Dermis microvascular lymphatic vessel endothelial cell (primary cell): ENCODE data around the gene RASSF3. TPM values are rescaled to one million over a fixed set of nuclear protein-coding genes. Genes with fewer than 3 reads are reported as not detected.
A peak's percentile ranks its signal among the peaks of the same experiment; 100 is the strongest.
"Not testable (repeated sequence)": the region's sequence is repeated elsewhere in the genome, so short reads cannot be mapped to it uniquely, and the experiment has no call there.

Source experiments
- DNase-seq, 2 donors: peaks; one replicate each; pipeline versions ENCODE4 v3.0.0 to v3.0.0-alpha.2; 2010; ENCODE audit warnings: low read depth in 2 of 2
- total RNA-seq: library from RNA; depleted of rRNA; stranded (reverse); fragments of >200 nt; gene quantifications from 2 replicates; pipeline ENCODE4 v1.2.1, GENCODE V29; 2014

The RASSF3 gene
- total RNA-seq, 1 donor from 2014 or later = 18.1 TPM

DNA sequence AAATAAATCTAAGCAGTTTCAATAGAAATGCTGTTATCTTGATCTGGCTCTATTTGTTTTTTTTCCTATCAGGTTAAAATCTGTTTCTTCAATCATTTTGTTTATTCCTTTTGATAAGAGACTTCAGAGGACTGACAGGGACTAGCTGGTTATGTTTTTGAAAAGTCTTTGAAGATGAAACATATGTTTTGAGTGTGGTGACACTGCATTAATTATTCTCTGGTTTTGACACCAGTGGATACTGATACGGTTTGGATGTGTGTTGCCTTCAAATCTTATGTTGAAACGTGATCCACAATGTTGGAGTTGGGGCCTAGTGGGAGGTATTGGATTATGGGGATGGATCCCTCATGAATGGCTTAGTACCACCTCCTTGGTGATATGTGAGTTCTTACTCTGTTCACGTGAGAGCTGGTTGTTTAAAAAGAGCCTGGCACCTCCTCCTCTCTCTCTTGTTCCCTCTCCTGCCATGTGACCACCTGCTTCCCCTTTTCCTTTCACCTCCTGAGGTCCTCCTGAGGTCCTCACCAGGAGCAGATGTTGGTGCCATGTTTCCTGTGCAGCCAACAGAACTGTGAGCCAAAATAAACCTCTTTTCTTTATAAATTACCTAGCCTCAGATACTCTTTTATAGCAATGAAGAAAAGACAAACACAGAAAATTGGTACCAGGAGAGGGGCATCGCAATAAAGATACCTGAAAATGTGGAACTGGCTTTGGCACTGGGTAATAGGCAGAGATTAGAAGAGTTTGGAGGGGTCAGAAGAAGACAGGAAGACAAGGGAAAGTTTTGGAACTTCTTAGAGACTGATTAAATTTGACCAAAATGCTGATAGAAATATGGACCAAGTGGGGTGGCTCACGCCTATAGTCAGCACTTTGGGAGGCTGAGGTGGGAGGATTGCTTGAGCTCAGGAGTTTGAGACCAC, 23.0 kb downstream of the RASSF3 start:
- peak in 1 of 2 donors; percentile 16 for DNase-seq

DNA sequence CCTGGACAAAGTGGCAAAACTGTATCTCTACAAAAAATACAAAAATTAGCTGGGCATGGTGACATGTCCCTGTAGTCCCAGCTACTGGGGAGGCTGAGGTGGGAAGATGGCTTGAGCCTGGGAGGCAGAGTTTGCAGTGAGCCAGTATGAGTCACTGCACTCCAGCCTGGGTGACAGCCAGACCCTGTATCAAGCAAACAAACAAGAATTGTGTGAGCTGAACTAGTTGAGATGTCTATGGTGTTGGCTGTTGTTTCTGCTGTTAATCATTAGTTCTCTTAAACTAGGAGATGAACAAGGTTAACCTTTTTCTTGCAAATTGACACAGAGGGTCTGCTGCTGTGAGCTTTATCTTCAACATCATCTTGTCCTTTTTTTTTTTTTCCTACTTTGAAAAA, 23.6 kb downstream of the RASSF3 start:
- peak in 1 of 2 donors; percentile 83 for DNase-seq

DNA sequence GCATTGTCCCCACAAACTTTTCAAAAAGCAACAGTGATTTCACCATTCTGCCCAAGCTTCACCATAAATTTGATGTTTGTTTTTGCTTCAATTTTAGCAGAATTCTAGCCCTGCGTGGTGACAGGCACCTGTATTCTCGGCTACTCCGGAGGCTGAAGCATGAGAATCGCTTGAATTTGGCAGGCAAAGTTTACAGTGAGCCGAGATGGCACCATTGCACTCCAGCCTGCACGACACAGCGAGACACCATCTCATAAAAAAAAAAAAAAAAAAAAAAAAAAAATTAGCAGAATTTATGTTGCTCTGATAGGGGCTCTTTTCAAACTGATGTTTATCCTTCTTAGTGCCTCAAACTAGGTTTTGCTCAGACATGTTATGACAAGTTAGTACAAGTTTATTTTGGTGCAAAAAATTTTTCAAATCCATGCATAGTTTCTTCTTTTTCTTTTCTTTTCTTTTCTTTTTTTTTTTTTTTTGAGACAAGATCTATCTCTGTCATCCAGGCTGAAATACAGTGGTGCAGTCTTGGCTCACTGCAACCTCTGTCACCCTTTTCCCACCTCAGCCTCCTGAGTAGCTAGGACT, 24.3 kb downstream of the RASSF3 start:
- DNase-seq = no peak

DNA sequence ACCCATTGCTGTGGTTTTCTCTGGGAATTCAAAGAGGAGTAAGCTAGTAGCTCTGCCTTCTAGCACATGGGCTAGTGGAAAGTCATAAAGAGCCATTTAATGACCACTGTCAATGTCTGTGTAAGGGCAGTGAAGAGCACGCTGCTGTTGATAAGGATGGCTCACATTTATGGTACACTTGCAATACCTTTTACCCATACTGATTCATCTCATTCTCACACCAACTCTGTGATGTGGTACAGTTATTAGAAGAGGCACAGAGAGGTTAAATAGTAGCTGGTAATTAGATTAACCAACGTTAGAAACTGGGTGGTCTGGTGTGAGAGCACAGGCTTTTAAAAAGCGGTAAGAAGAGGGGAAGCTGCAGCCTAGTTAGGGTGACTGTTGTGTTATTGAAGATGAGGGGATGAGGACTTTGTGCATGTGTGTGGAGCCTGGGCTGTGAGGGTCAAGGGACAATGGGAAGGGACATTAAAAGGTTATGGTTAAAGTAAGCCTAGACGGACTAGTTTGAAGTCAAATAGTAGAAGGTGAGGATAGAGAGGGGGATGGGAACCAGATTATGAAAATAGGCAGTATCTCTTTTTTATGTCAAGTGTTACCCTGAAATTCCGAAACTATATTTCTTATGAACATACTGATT, 25.2 kb downstream of the RASSF3 start:
- no peak for DNase-seq

DNA sequence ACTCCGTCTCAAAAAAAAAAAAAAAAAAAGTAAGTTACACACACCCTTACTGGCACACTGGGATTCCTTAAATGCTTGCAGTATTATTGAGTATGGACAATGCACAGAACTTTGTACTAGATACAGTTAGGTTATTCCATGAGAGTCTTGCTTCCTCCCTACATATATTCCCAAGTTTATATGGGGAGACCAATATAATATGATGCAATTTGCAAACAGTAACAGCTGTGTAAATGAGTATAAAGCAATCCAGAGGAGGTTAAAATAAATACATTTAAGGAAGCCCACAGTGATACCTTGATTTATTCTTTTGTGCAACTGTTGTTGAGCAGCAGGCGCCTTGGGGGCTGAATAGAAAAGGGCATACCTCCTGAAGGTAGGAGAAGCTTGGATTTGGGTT, 26.6 kb downstream of the RASSF3 start:
- DNase-seq = no peak

DNA sequence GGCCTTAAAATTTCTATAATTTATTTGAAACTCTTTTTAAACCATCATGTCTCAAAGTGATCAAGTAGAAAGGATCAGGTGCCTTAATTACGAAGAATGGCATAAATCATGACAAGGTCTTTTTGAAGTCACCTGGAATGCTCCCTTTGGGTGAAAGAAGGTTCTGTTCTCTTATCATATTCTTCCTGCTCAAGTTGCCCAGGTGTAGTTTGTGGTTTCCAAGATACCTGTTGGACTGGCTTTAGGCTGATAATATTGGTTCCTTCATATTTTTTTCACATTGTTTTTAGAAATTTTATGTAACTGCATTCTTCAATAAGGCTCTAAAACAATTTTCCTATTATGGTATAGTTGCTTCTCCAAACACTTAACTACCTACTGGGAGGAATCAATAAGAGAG, 29.2 kb downstream of the RASSF3 start:
- DNase-seq = no peak

DNA sequence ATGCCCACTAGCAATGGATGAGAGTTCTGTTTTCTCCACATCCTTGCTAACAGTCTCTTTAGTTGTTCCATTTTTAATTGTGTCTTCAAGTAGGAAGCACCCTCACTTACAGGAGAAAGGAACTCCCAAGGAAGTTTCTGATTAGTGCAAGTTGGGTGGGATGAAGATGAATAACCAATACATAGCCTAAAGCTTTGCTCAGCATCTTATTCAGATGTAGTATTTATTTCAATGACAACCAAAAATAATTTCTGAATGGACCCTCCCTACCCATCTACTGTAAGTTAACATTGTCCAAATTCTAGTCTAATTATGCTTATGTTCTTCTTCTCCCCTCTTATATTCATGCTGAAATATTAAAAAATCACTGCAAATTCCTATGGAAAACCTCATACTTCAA, 36.0 kb downstream of the RASSF3 start:
- no peak for DNase-seq

DNA sequence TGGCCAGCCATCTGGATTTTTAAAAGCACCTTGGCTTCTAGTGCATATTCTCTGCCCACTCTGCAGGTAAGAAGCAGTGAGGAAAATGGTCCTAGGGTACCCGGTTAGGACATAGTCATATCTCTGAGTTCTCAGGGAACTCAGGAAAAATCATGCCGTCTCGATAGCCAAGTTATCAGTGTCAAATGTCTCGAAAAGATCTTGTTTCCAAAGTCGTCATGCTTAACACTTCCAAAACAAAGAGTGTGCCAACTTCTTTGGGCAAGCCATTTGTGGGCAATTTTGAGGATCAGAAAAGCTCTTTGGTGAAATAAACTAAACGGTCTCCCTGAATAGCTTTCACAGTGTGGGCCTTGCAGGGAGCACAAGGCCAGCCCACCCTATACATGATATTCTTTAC, 39.2 kb downstream of the RASSF3 start:
- DNase-seq = no peak

DNA sequence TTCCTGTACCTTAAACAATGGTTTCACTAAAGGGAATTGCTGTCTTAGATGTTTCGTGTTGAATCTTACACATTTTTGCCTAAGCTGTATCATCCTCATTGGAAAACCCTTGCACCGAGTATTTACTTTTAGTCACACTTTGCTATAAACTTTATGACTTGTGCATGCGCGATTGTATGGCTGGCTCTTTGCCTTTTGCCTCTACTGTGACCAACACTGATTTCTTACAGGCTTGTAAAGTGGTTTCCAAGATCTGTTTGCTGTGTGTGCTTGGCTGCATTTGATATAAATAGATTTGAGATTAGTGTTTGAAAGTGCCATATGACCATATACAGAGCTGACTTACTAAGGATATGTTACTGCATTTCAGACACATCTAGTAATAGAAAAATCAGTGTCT, 40.5 kb downstream of the RASSF3 start:
- DNase-seq = no peak

DNA sequence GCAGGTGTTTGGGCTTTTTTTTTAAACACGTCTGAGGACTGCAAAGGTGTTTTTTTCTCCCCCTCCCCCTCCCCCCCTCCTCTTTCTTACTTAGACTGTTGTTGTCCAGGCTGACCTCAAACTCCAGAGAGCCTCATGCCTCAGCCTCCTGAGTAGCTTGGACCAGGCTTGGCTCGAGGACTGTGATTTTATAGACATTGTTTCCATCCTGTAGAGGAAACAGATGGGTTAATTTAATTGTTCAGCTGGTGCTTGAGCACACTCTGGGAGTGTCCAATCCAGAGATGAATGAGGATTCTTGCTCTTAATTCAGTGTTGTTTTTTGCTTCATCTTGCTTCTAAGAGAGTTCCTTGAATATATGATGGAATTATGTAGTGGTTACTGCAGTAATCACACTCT, 42.1 kb downstream of the RASSF3 start:
- DNase-seq = peak in 1 of 2 donors; percentile 74

DNA sequence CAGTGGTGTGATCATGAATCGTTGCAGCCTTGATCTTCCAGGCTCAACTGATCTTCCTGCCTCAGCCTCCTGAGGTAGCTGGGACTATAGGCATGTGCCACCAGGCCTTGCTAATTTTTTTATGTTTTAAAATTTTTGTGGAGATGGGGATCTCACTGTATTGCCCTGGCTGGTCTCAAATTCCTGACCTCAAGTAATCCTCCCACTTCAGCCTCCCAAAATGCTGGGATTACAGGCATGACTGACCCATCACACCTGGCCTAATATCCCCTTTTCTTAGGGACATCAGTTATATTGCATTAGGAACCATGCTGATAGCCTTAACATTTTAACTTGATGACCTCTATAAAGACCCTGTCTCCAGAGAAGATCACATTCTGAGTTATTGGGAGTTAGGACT, 42.8 kb downstream of the RASSF3 start:
- no peak for DNase-seq

DNA sequence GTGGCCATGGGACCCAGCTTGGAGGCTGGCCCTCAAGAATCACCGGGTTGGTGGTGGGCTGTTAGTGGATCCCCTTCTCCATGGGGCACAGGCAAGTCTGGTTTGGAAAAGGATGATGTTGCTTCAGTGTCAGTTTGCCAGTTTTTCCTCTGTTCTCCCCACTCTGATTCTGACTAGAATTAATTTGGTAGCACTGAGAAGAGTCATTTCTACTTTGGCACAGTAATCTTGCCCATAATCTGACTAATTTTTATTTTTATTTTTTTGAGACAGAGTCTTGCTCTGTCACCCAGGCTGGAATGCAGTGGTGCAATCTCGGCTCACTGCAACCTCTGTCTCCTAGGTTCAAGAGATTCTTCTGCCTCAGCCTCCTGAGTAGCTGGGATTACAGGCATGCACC, 43.6 kb downstream of the RASSF3 start:
- DNase-seq = not testable (repeated sequence)

DNA sequence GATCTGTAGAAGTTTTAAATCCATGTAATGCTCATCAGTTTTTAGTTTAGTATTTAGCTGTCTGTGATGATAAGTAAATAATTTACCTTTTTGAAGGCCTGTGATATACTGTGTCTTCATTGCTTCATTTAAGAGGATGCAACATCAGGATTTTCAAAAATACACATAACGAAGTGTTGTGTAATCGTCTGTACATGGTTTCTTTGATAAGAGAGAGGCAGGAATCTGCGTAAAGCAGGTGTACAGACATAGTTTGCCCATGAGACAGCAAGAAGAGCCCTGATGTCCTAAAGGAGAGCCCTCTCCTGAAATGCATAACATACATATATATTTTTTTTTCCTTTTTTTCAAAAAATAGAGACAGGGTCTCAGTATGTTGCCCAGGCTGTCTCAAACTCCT, 44.8 kb downstream of the RASSF3 start:
- no peak for DNase-seq

DNA sequence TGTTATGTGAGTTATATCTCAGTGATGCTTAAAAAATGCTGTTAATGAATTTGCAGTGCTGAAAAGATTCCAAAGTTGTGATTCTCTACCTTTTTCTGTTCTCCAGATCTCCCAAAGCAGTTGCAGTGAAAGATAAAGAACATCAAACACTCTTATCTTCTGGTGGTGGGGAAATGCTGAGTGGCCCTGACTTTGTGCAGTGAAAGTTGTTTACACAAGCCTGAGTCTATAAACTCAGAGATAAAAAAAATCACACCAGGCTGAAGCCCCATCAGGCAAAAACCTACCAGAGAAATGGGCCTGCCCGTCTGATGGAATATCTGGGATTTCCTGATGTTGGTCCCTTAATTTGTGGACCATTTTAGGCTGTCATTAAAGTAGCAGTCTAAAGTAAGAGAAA, 46.1 kb downstream of the RASSF3 start:
- no peak for DNase-seq

DNA sequence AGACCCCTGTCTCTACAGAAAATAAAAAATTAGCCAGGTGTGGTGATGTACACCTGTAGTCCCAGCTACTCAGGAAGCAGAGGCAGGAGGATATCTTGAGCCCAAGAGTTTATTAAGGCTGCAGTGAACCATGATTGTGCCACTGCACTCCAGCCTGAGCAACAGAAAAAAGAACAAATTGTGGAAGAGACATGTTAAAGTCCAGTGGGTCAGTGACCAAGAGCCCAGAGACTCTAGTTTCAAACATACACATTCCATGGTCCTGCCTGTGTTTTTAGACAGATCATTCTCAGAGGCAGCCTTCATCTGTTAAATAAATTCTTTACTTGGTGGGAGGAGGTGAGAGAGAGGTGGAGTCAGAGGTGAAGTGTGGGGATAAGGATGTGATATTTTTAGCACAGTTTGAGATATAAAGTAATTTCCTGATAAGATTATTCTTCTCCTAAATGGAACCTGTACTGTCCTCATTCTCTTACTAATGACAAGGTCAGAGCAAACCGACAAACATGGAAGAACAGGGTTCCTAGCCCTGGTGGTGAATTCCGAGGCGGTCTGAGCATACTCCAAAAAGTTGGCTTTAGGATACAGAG, 48.7 kb downstream of the RASSF3 start:
- DNase-seq = no peak

DNA sequence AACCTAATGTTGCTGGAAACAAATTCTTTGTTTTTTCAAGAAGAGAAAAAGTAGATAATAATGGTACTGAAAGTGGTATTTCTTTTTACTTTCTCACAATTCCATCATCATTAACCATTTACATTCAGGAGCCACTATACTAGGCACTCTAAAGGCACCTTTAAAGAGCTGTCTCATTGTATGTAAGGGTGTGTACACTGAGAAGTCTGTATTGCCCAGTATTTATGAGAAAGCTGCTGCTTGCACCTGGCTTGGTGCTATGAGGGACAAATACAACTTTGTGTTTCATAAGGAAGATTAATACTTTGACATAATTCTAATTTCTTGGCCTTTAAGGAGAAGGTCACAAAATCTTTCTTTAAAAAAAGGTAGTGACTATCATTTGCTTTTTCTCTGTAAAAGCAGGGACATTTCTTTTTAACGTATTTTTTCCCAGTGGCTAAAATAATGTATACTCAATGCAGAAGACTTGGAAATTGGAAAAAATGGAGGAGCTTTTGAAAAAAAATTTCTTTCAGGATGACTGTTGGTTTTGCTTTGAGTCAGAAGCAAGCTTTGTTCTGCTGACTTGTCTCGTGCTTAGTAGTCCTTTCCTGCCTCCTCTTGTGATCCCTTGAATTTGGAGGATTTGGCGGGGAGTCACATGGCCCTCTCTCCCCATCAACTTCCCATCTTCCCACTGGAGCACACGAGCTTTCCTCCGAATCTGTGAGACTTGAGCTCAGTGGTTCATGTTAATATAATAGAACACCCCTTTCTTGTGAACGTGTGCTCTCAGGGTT, 50.1 kb downstream of the RASSF3 start:
- DNase-seq = no peak

DNA sequence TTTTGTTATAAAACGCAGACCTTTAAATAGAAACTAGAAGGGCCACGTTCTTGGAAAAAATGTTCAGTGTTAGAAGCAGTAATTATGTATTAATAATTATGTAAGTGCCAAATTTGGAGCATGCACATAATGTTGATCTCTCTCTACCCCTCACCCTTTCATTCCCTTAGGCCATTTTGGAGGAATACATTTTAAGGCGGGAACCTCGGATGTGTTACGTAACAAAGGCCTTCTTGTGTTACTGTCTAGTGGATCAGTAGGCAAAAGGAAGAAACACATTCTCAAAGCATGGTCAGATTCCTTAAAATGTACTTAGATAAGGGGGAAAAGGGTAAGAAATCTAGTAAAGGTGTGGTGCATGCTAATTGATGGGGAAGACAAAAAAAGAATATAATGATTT, 52.7 kb downstream of the RASSF3 start:
- no peak for DNase-seq

DNA sequence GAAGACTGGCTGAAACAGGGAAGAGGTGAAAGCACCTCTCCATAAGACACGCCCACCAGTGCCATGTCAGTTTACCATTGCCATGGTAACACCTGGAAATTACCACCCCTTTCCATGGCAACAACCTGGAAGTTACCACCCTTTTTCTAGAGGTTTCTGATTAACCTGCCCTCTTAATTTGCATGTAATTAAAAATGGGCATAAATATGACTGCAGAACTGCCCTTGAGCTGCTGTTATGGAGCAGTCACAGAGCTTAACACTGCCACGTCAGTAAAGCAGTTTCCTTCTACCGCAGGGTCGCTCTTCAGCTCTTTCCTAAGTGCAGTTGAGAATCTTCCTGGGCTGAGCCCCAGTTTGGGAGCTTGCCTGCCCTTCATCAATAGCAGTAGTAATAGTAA, 55.2 kb downstream of the RASSF3 start:
- peak in 1 of 2 donors; percentile 31 for DNase-seq

DNA sequence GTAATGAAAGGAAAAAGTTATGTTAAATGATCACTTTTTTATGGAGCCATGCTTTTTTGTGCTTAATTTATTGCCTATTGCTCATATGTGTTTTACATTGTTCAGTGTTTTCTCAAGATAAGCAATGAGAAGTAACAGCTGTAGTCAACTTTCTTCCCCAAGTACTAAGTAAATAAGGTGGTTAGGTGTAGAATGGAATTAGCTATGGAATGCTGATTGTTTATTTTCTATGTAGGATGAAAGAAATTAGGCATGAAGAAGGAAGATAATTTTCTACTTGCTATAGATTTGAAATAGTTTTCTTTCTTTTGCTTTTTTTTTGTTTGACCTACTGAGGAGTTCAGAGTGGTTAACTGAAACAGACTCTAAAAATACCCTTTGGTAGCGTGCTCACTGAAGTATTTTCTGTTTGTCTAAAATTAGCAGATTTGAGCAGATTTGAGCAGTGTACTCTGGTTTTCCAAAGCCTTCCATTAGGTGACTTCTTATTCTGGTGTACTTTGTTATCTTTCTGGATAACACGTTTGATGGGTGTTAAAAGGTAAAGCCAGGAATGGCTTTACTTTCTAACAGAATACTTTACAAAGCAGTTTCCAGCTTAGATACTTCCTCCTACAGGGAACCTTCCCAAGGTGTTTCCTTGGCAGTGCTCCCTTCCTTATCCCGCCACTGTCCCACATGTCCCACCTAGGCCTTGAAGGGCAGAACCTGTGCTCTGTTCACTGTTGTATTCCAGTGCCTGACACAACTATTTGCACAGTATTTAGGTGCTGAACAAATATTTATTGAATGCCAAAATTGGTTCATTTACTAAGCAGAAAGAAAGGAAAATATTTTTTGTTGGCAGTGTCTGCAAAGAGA, 56.0 kb downstream of the RASSF3 start:
- no peak for DNase-seq

DNA sequence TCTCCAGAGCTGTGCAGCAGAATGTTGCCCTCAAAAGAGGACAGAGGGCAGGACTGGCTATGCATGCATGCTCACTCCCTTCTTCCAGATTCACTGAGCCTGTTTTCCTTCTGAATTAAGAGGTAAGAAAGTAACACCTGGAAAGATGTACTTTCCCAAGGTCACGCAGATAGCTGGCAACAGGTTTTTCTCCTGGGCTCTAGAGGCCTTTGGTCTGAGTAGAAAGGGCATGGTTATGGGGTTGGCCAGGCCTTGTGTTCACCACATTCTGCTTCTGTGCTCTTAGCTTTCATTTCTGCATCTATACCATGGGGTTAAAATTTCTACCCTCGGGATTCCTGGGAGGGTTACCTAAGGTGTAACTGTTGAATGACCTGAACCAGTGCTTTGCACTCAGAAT, 57.5 kb downstream of the RASSF3 start:
- DNase-seq = no peak
